CD4-positive, alpha-beta T cell treated with Interleukin-12 subunit alpha and Interleukin-12 subunit beta, for 1 hour (primary cell): ENCODE data around the gene PIP5KL1.

Experiments used
- DNase-seq: peaks from one replicate; pipeline ENCODE4 v3.0.0-alpha.2; 2020

PIP5KL1 gene

GRCh38 chr9:127928676-127929624, 1.6 kb downstream of the PIP5KL1 start:
- DNase-seq = no peak

DNA sequence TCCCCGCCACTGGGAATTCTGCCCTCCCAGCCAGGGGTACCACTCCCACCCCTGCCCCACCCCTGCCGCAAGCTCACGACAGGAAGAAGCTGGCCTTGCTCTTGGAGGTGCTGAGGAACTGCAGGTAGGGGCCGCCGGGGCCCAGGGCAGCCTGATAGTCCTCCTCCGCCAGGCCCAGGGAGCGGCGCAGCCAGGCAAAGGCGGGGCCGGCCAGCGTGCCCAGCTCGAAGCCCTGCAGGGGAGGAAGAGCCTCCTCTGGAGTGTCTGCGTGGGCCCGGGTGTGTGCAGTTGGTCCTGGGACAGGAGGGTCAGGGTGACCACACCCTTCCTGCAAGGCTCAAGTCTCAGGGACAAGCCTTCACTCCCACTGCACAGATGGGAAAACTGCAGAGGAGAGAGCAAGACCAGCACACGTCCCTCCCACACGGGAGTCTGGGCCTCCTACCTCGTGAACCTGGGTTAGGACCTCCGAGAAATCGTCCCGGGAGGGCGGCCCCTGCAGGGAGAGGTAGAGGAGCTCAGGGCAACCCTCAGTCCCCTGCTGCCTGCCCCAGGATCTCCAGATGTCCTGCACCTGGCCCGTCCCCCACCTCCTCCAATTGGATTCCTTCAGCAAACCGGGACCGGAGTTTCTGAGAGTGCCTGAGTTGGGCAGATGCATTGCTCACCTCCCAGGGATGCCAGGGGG, 2.4 kb downstream of the PIP5KL1 start:
- no peak for DNase-seq

GRCh38 chr9:127927201-127927987, 3.2 kb downstream of the PIP5KL1 start:
- DNase-seq = peak; percentile 85

- no peak for DNase-seq
These were observed 3.7 kb downstream of the PIP5KL1 start for GRCh38 chr9:127926906-127927200.

GRCh38 chr9:127925959-127926905, 4.3 kb downstream of the PIP5KL1 start:
- no peak for DNase-seq

GRCh38 chr9:127924736-127925444, 5.7 kb downstream of the PIP5KL1 start:
- DNase-seq = no peak

DNA sequence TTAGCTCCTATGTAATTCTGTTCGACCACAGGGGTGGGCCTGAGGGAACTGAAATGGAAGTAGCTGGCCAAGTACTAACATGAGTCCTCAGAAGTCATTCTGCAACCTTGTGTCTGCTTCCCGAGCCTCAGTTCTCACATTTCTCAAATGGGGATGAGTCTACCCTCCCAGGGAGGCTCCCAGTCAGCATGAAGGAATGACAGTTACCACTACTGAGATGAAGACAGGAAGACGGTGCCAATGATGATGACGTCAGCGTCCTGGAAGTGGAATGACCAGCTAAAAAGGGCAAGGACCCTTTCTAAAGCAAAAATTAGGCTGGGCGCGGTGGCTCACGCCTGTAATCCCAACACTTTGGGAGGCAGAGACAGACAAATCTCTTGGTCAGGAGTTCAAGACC, 6.8 kb downstream of the PIP5KL1 start:
- no peak for DNase-seq

- no peak for DNase-seq
These were observed 7.5 kb downstream of the PIP5KL1 start for GRCh38 chr9:127923046-127923445.

GRCh38 chr9:127921557-127922120, 8.9 kb downstream of the PIP5KL1 start:
- peak; percentile 82 for DNase-seq

DNA sequence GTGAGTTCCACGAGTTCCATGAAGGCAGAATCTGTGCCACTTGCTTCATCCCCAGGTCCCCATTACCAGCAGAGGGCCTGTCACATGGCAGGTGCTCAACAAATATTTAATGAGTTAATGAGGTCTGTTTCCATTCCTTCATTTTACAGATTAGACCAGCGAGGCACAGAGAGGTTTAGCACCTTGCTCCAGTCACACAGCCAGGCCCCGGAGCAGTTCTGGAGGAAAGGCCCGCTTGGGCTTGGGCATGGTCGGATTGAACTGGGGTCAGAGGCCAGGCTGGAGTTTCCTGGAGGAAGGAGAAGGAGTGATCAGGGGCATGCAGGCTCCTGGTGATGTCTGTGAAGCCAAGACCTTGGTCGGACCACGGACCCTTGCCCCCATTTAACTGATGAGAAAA, 9.8 kb downstream of the PIP5KL1 start:
- no peak for DNase-seq

- no peak for DNase-seq
These were observed 11.2 kb downstream of the PIP5KL1 start for GRCh38 chr9:127919253-127919815.

DNA sequence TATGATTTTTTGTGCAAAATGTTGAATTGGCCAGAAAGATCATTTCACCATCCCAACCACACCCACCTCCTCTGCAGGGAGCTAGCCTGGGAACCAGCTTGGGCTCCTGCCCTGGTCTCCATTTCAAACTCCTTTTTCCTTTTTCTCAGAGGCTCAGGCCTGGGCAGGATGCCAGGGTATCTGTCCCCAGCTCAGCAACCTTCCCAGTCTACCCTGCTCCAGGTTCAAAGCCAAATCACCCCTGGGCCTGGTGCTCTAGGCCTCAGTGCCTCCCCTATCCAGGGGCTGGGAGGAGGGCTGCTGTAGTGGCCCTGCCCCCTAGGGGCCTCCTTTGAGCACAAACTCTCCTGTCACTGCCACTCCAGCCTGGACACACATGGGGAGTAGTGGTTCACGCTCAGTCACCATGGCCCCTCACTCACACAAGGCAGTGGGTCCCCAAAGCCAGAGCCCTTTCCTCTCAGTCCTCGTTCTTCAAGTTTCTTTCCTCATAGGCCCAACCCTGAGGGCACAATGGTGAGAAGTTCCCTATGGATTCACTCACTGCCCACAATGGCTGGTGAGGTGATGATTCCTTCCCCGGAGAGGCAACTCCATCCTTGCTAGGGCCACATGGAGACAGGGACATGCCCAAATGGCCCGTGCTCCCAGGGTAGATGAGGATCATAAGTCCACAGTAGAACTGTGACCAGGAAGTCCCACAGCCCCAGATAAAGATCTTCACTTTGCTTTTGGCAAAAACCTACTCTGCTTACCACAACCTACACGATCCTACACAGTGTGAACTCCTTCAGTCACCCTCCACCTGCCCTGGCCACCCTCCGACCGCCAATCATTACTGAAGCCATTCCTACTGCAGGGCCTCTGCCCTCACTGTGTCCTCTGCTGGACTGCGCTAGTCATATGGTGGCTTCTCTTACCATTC, 12.1 kb downstream of the PIP5KL1 start:
- DNase-seq = no peak

DNA sequence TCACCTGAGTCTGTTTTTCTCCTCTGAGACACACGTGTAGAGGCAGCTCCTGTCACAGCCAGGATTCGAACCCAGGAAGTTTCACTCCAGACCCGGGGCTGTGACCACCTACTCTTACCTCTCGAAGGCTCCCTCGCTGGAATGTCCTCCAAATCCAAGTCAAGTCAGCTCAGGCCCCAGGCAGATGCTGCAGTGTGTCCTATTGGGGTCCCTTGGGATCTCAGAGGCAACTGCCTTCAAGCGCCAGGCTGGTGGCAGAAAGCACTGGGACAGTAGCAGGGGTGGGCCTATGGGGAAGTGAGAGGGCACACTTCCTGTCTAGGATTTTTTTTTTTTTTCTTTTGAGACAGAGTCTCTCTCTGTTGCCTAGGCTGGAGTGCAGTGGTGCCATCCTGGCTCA, 13.0 kb downstream of the PIP5KL1 start:
- no peak for DNase-seq

- peak; percentile 95 for DNase-seq
These were observed 13.6 kb downstream of the PIP5KL1 start, which contains the start of gene ST6GALNAC4 for GRCh38 chr9:127916720-127917581. Gene ST6GALNAC4 (minus strand): TSS chr9:127917041. CDS start chr9:127916419, 622 bp downstream.

GRCh38 chr9:127915801-127916719, 14.5 kb downstream of the PIP5KL1 start:
- peak; percentile 62 for DNase-seq

DNA sequence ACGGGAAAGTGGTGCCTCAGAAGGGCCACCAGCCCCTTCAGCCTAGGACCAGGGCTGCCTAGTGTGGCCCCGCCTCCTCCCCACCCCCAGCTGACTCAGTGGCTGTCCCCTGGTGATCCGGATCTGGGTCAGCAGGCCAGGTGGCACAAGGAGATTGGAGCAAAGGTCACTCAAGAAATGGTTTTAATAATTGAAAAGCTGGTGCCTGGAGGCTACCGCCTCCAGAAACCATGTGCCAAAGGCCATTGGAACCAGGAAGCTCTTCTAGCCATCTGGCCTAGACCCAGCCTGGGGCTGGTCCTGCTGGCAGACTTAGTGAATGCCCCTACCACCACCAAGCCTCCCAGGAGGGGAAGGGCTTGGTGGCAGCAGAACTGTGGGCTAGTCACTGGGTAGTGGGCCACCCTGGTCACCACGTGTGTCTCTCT, 15.2 kb downstream of the PIP5KL1 start:
- no peak for DNase-seq

- DNase-seq = no peak
These were observed 16.9 kb downstream of the PIP5KL1 start for GRCh38 chr9:127913682-127914081.
